CD4-positive, alpha-beta T cell treated with Interleukin-10 for 1 hour (primary cell): ENCODE results near the gene MCEE.

Experiments
- DNase-seq: peaks from one replicate; pipeline ENCODE4 v3.0.0-alpha.2; 2020

Gene MCEE

GRCh38 chr2:71074893-71075395 lies 55.1 kb downstream of the MCEE start:
- no peak for DNase-seq

GRCh38 chr2:71073475-71073874 lies 56.6 kb downstream of the MCEE start:
- no peak for DNase-seq

- no peak for DNase-seq
These were observed 57.5 kb downstream of the MCEE start for GRCh38 chr2:71072492-71072891.

GRCh38 chr2:71071681-71072398 lies 58.2 kb downstream of the MCEE start:
- peak; percentile 69 for DNase-seq

GRCh38 chr2:71070294-71071093 lies 59.5 kb downstream of the MCEE start:
- peak; percentile 17 for DNase-seq

- DNase-seq, result no peak
These were observed 60.7 kb downstream of the MCEE start for GRCh38 chr2:71069376-71069775.

- peak; percentile 97 for DNase-seq
These were observed 61.6 kb downstream of the MCEE start, which contains the start of gene NAGK for GRCh38 chr2:71068218-71069035. Gene NAGK (plus strand): TSS chr2:71068648. CDS start chr2:71068684, 36 bp downstream.

- peak; percentile 19 for DNase-seq
These were observed 62.3 kb downstream of the MCEE start for GRCh38 chr2:71067567-71068217.

GRCh38 chr2:71066856-71067255 lies 63.2 kb downstream of the MCEE start:
- no peak for DNase-seq

- DNase-seq, result peak; percentile 13
These were observed 65.0 kb downstream of the MCEE start for GRCh38 chr2:71064754-71065621.

- no peak for DNase-seq
These were observed 65.9 kb downstream of the MCEE start for GRCh38 chr2:71064110-71064611.

- no peak for DNase-seq
These were observed 66.8 kb downstream of the MCEE start for GRCh38 chr2:71063216-71063615.

- no peak for DNase-seq
These were observed 69.2 kb downstream of the MCEE start for GRCh38 chr2:71060871-71061270.

GRCh38 chr2:71060211-71060610 lies 69.8 kb downstream of the MCEE start:
- no peak for DNase-seq
